NCI-H2171 treated with DMSO at 0.1 percent for 48 hours (cell line): Measurements from ENCODE around the gene TTLL1.

Experiments used
- DNase-seq: peaks from one replicate; lab custom pipeline; 2025; lab: John Stamatoyannopoulos, UW

TTLL1 gene

GRCh38 chr22:43088984-43089717 lies at the start of gene TTLL1:
TSS of gene TTLL1 (minus strand) at chr22:43089391. CDS start at chr22:43075586, 13,805 bp downstream.
- peak; percentile 95 for DNase-seq

GRCh38 chr22:43136801-43137200 lies 47.6 kb upstream of the TTLL1 start:
- DNase-seq, result no peak

- DNase-seq, result peak; percentile 33
These were observed 47.1 kb upstream of the TTLL1 start for GRCh38 chr22:43136255-43136654.

- no peak for DNase-seq
These were observed 46.4 kb upstream of the TTLL1 start for GRCh38 chr22:43135565-43135964.

- no peak for DNase-seq
These were observed 45.4 kb upstream of the TTLL1 start for GRCh38 chr22:43134553-43134952.

- no peak for DNase-seq
These were observed 44.2 kb upstream of the TTLL1 start for GRCh38 chr22:43133401-43133800.

GRCh38 chr22:43131773-43132501 lies 42.7 kb upstream of the TTLL1 start:
- no peak for DNase-seq

- peak; percentile 10 for DNase-seq
These were observed 40.5 kb upstream of the TTLL1 start for GRCh38 chr22:43129426-43130425.

GRCh38 chr22:43128928-43129424 lies 39.8 kb upstream of the TTLL1 start:
- peak; percentile 90 for DNase-seq

- no peak for DNase-seq
These were observed 38.9 kb upstream of the TTLL1 start for GRCh38 chr22:43128116-43128515.

- no peak for DNase-seq
These were observed 38.1 kb upstream of the TTLL1 start for GRCh38 chr22:43127166-43127908.

- DNase-seq, result no peak
These were observed 37.4 kb upstream of the TTLL1 start for GRCh38 chr22:43126501-43127165.

- no peak for DNase-seq
These were observed 29.8 kb upstream of the TTLL1 start for GRCh38 chr22:43118953-43119458.

- DNase-seq, result no peak
These were observed 29.0 kb upstream of the TTLL1 start for GRCh38 chr22:43118024-43118849.

- DNase-seq, result no peak
These were observed 27.7 kb upstream of the TTLL1 start for GRCh38 chr22:43116932-43117331.

- no peak for DNase-seq
These were observed 25.8 kb upstream of the TTLL1 start for GRCh38 chr22:43114958-43115357.

GRCh38 chr22:43113526-43114251 lies 24.5 kb upstream of the TTLL1 start:
- no peak for DNase-seq

GRCh38 chr22:43110927-43111623 lies 21.9 kb upstream of the TTLL1 start:
- peak; percentile 62 for DNase-seq
